Tibial nerve (tissue), 4 donors: ENCODE results near the gene ATP6V1G1. TPM values are rescaled to one million over a fixed set of nuclear protein-coding genes. Genes with fewer than 3 reads are reported as not detected.
"Not testable (repeated sequence)": the region's sequence is repeated elsewhere in the genome, so short reads cannot be mapped to it uniquely, and the experiment has no call there.

Experiments
- DNase-seq, 2 donors: peaks; one replicate each; pipeline ENCODE4 v3.0.0-alpha.2; 2019; ENCODE audit warnings: low spot score in 2 of 2
- H3K27ac ChIP-seq, 4 donors: fragments of 200-600 bp; sonication (generic) in 3 of 4; one replicate each; pipeline ENCODE4 v1.5.1; 2017 to 2019; ENCODE audit warnings: mild to moderate bottlenecking in 1 of 4
- H3K27me3 ChIP-seq, 2 donors: fragments of 200-600 bp; sonication (generic) in 1 of 2; one replicate each; pipeline versions ENCODE4 v1.5.1 to v1.6.0; 2017 to 2019
- H3K36me3 ChIP-seq, 3 donors: fragments of 200-600 bp; sonication (generic); one replicate each; pipeline ENCODE4 v1.5.1; 2018 to 2019
- H3K4me1 ChIP-seq, 4 donors: fragments of 200-600 bp; sonication (generic) in 3 of 4; one replicate each; pipeline ENCODE4 v1.5.1; 2017 to 2019
- H3K4me3 ChIP-seq, 4 donors: fragments of 200-600 bp; sonication (generic) in 3 of 4; one replicate each; pipeline ENCODE4 v1.5.1; 2017 to 2019; ENCODE audit warnings: mild to moderate bottlenecking in 1 of 4, moderate library complexity in 1 of 4
- H3K9me3 ChIP-seq, 4 donors: fragments of 200-600 bp; sonication (generic) in 3 of 4; one replicate each; pipeline ENCODE4 v1.5.1; 2017 to 2019
- EP300 ChIP-seq, 2 donors: sonication (generic); formaldehyde crosslinking; IDR thresholded peaks; one replicate each; pipeline ENCODE4 v1.6.1; 2017; ENCODE audit warnings: antibody characterized with exemption in 2 of 2, mild to moderate bottlenecking in 1 of 2
- POLR2A ChIP-seq, 2 donors: fragments of 450-650 bp; IDR thresholded peaks; one replicate each; pipeline ENCODE4 v1.6.1; 2017; ENCODE audit warnings: antibody characterized with exemption in 2 of 2, mild to moderate bottlenecking in 2 of 2, moderate library complexity in 2 of 2
- WGBS, 2 donors: methylation state at CpG; one replicate each; pipeline ENCODE4 v1.1.5; 2018; 5-methylcytosine and 5-hydroxymethylcytosine counted together
- total RNA-seq, 4 donors: library from RNA; depleted of rRNA; stranded (reverse); fragments of >200 nt; gene quantifications; one replicate each; pipeline ENCODE4 v1.1.0, GENCODE V29; 2016
- TF ChIP-seq, protein P1 (sequence below), 5 experiments: fragments of 200-600 bp in 3 of 5; fragments of 450-650 bp in 2 of 5; sonication (generic) in 3 of 5; IDR thresholded peaks; one replicate each; pipeline ENCODE4 v1.5.1; 2016 to 2019; ENCODE audit warnings: antibody characterized with exemption in 5 of 5, mild to moderate bottlenecking in 3 of 5, moderate library complexity in 2 of 5

Gene ATP6V1G1
- total RNA-seq, 4 donors from 2014 or later, result 140 to 161 (median 154) TPM

DNA sequence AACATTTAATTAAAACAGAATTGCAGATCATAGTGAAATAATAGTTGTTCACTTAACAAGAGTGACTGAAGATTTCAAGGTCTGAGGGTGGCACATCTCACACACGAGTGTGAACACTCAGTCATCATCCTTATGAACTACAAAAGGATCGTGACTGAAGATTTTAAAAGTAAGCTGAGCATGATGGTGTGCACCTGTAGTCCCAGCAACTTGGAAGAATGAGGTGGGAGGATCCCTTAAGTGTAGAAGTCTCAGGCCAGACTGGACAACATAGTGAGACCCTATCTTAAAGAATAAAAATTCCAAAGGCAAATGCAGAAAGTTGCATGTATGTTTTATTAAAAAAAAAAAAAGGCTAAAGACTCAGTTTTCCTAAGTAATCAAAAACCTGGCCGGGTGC, 22.4 kb upstream of the ATP6V1G1 start:
- no peak for DNase-seq
- peaks cover 0 to 8% (median 0%) of the 10 kb centered on the region in 4 donors for H3K9me3 ChIP-seq
- H3K4me1 ChIP-seq, result no peaks in the 10 kb centered on the region
- no peak overlapping the region for H3K4me3 ChIP-seq
- H3K27me3 ChIP-seq, result peaks cover 0 to 13% of the 10 kb centered on the region in 2 donors
- TF ChIP-seq, protein P1, sequence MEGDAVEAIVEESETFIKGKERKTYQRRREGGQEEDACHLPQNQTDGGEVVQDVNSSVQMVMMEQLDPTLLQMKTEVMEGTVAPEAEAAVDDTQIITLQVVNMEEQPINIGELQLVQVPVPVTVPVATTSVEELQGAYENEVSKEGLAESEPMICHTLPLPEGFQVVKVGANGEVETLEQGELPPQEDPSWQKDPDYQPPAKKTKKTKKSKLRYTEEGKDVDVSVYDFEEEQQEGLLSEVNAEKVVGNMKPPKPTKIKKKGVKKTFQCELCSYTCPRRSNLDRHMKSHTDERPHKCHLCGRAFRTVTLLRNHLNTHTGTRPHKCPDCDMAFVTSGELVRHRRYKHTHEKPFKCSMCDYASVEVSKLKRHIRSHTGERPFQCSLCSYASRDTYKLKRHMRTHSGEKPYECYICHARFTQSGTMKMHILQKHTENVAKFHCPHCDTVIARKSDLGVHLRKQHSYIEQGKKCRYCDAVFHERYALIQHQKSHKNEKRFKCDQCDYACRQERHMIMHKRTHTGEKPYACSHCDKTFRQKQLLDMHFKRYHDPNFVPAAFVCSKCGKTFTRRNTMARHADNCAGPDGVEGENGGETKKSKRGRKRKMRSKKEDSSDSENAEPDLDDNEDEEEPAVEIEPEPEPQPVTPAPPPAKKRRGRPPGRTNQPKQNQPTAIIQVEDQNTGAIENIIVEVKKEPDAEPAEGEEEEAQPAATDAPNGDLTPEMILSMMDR (IDR thresholded peaks at IDR 0.05), result no peak
- TF ChIP-seq EP300 (IDR thresholded peaks at IDR 0.05), result no peak
- no peak for TF ChIP-seq POLR2A (IDR thresholded peaks at IDR 0.05)
- no peaks in the 10 kb centered on the region for H3K36me3 ChIP-seq
- no peak overlapping the region for H3K27ac ChIP-seq
- WGBS, 2 donors, result 81 to 90% methylated on average over 3 of the region's 3 CpGs

DNA sequence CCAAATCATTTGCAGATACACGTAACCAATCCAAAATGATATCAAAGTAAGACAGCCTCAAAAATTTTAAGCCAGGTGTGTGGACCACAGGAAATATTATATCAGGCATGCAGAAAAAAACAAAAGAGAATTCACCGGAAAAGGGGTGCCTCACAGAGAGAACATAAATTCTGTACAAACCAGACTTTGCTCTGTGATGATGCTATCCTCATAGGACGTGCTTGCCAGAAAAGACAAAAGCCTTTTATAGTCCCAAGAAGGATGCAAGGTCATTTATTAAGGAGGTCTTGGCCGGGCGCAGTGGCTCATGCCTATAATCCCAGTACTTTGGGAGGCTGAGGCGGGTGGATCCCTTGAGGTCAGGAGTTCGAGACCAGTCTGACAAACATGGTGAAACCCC, 16.8 kb upstream of the ATP6V1G1 start:
- no peak overlapping the region for H3K27ac ChIP-seq
- no peak for DNase-seq
- no peak overlapping the region for H3K4me3 ChIP-seq
- TF ChIP-seq, protein P1 (IDR thresholded peaks at IDR 0.05), result no peak
- H3K27me3 ChIP-seq, result no peaks in the 10 kb centered on the region
- no peaks in the 10 kb centered on the region for H3K4me1 ChIP-seq
- no peaks in the 10 kb centered on the region for H3K36me3 ChIP-seq
- peaks cover 0 to 8% (median 0%) of the 10 kb centered on the region in 4 donors for H3K9me3 ChIP-seq
- WGBS, 2 donors, result 45 to 50% methylated on average over 7 of the region's 7 CpGs

DNA sequence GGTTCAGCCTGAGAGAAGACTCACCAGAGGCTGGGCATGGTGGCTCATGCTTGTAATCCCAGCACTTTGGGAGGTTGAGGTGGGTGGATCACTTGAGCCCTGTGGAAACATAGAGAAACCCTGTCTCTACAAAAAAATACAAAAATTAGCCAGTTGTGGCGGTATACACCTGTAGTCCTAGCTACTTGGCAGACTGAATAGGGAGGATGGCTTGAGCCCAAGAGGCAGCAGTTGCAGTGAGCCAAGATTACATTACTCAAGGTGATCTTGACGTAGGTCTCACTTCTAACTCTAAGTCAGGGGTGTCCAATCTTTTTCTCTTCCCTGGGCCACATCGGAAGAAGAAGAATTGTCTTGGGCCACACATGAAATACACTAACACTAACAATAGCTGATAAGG, 16.2 kb upstream of the ATP6V1G1 start:
- H3K27me3 ChIP-seq, result no peaks in the 10 kb centered on the region
- H3K9me3 ChIP-seq, result peaks cover 0 to 8% (median 0%) of the 10 kb centered on the region in 4 donors
- H3K4me3 ChIP-seq, result no peak overlapping the region
- no peaks in the 10 kb centered on the region for H3K4me1 ChIP-seq
- no peak for TF ChIP-seq POLR2A (IDR thresholded peaks at IDR 0.05)
- no peak for TF ChIP-seq EP300 (IDR thresholded peaks at IDR 0.05)
- TF ChIP-seq, protein P1 (IDR thresholded peaks at IDR 0.05), result no peak
- H3K36me3 ChIP-seq, result no peaks in the 10 kb centered on the region
- H3K27ac ChIP-seq, result no peak overlapping the region
- DNase-seq, result no peak
- WGBS, 2 donors, result 82 to 92% methylated on average over 3 of the region's 3 CpGs

DNA sequence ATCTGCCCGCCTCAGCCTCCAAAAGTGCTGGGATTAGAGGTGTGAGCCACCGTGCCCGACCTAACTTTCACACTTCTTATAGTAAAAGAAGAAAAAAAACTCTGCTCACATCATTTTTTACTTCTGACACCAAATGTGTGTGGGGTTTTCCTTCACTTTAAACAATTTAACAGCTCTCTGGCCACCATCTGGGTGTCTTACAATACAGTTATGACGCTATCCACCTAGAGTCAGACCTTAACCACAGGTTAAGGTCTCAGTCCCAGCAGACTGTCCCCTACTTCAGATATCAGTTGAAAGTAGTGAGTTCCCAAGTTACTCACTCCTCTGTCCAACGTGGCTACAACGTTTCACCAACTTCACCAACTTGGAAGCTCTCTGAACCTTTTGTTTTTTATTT, 15.4 kb upstream of the ATP6V1G1 start:
- 85 to 88% methylated on average over 6 of the region's 6 CpGs for WGBS, 2 donors
- no peak overlapping the region for H3K4me3 ChIP-seq
- TF ChIP-seq POLR2A (IDR thresholded peaks at IDR 0.05) (no peak), EP300 (IDR thresholded peaks at IDR 0.05) (no peak)
- TF ChIP-seq, protein P1 (IDR thresholded peaks at IDR 0.05), result no peak
- H3K9me3 ChIP-seq, result peaks cover 0 to 8% (median 0%) of the 10 kb centered on the region in 4 donors
- H3K4me1 ChIP-seq, result no peaks in the 10 kb centered on the region
- DNase-seq, result no peak
- no peak overlapping the region for H3K27ac ChIP-seq
- no peaks in the 10 kb centered on the region for H3K27me3 ChIP-seq
- H3K36me3 ChIP-seq, result no peaks in the 10 kb centered on the region

DNA sequence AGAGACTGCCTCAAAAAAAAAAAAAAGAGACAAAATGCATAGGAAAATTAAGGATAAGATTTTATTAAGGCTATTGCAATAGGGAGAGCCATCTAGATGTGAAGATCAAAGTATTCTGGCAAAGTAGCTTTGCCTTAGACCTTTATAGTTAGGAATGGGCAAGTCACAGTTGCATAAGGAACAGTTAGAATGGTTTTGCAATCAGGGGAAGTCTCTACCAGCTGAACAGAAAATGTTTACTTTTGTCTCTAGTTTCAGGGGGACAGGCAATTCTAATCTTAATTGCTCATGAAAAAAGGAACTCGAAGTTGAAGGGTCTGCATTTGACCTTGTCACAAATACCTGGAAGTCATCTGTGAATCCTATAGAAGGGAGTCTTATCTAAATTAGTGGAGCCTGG, 13.1 kb upstream of the ATP6V1G1 start:
- Histone ChIP-seq H3K4me1 (no peaks in the 10 kb centered on the region), H3K27me3 (no peaks in the 10 kb centered on the region), H3K4me3 (no peak overlapping the region), H3K36me3 (no peaks in the 10 kb centered on the region), H3K27ac (no peak overlapping the region), H3K9me3 (no peaks in the 10 kb centered on the region)
- no peak for DNase-seq
- TF ChIP-seq, protein P1 (IDR thresholded peaks at IDR 0.05), result no peak
- TF ChIP-seq EP300 (IDR thresholded peaks at IDR 0.05), result no peak
- TF ChIP-seq POLR2A (IDR thresholded peaks at IDR 0.05), result no peak
- 42 to 52% methylated on average over 1 of the region's 1 CpG for WGBS, 2 donors

DNA sequence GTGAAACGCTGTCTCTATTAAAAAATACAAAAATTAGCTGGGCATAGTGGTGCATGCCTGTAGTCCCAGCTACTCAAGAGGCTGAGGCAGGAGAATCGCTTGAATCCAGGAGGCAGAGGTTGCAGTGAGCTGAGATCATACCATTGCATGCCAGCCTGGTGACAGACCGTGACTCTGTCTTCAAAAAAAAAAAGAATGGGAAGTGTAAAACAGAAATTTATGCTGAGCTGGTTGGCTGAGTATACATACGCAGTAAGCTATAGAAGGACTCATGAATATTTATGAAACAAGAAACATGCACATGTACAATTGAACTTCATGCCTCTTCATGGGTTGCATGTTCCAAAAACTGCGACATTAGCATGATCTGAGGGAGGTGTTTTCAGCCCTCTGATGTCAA, 10.8 kb upstream of the ATP6V1G1 start:
- H3K9me3 ChIP-seq, H3K36me3 ChIP-seq, DNase-seq, H3K27me3 ChIP-seq, H3K4me1 ChIP-seq, H3K27ac ChIP-seq, H3K4me3 ChIP-seq: not testable (repeated sequence)
- 75 to 76% methylated on average over 5 of the region's 5 CpGs for WGBS, 2 donors

DNA sequence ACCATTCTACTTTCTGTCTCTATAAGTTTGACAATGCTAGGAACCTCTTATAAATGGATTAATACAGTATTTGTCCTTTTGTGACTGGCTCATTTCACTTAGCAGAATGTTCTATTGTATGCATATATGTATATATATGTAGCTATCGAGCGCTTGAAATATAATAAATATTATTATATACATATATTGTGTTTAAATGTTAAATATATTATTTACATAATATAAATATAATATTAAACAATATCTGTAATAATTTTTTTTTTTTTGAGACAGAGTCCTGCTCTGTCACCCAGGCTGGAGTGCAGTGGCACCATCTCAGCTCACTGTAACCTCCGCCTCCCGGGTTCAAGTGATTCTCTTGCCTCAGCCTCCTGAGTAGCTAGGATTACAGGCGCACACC, 9.4 kb upstream of the ATP6V1G1 start:
- H3K4me1 ChIP-seq, H3K27me3 ChIP-seq, H3K27ac ChIP-seq, H3K9me3 ChIP-seq, H3K4me3 ChIP-seq, DNase-seq, H3K36me3 ChIP-seq: not testable (repeated sequence)
- WGBS, 2 donors, result 77 to 91% methylated on average over 5 of the region's 5 CpGs
